Spleen (tissue), 11 donors: ENCODE measurements around the gene BMP6. TPM values are rescaled to one million over a fixed set of nuclear protein-coding genes. Genes with fewer than 3 reads are reported as not detected.

ENCODE experiments used
- DNase-seq: peaks from one replicate; pipeline ENCODE4 v3.0.0-alpha.2; 2020
- H3K27ac ChIP-seq, 8 donors: fragments of 200-600 bp; sonication (generic) in 7 of 8; 1 replicate in 4 of 8; 2 replicates in 4 of 8; pipeline versions ENCODE4 v1.5.0 to v1.8.0; 2016 to 2021; ENCODE audit warnings: inconsistent platforms in 4 of 8, mild to moderate bottlenecking in 4 of 8, moderate library complexity in 1 of 8
- H3K27me3 ChIP-seq, 7 donors: fragments of 200-600 bp; sonication (generic) in 6 of 7; replicated peaks in 1 of 7; 1 replicate in 4 of 7; 2 replicates in 3 of 7; pipeline versions ENCODE4 v1.5.0 to v1.8.0; 2016 to 2021; ENCODE audit warnings: inconsistent platforms in 3 of 7, mild to moderate bottlenecking in 1 of 7
- H3K36me3 ChIP-seq, 6 donors: fragments of 200-600 bp; sonication (generic) in 5 of 6; 1 replicate in 4 of 6; 2 replicates in 2 of 6; pipeline versions ENCODE4 v1.5.0 to v1.8.0; 2016 to 2021; ENCODE audit warnings: inconsistent platforms in 2 of 6
- H3K4me1 ChIP-seq, 6 donors: fragments of 200-600 bp; sonication (generic) in 5 of 6; 1 replicate in 3 of 6; 2 replicates in 3 of 6; pipeline versions ENCODE4 v1.5.0 to v1.8.0; 2016 to 2021; ENCODE audit warnings: inconsistent platforms in 3 of 6
- H3K4me3 ChIP-seq, 8 donors: fragments of 200-600 bp; sonication (generic) in 7 of 8; 1 replicate in 4 of 8; 2 replicates in 4 of 8; pipeline versions ENCODE4 v1.5.0 to v1.8.0; 2016 to 2021; ENCODE audit warnings: inconsistent platforms in 4 of 8, mild to moderate bottlenecking in 4 of 8, moderate library complexity in 2 of 8
- H3K9me3 ChIP-seq, 8 donors: fragments of 200-600 bp; sonication (generic) in 7 of 8; 1 replicate in 4 of 8; 2 replicates in 4 of 8; pipeline versions ENCODE4 v1.5.0 to v1.8.0; 2016 to 2021; ENCODE audit warnings: inconsistent platforms in 4 of 8
- POLR2A ChIP-seq, 3 donors: fragments of 450-650 bp; IDR thresholded peaks; one replicate each; pipeline ENCODE4 v1.5.1; 2017; ENCODE audit warnings: antibody characterized with exemption in 3 of 3, mild to moderate bottlenecking in 1 of 3
- POLR2AphosphoS5 ChIP-seq, 3 donors: sonication (generic); formaldehyde crosslinking; IDR thresholded peaks; one replicate each; pipeline ENCODE4 v1.5.1; 2017; ENCODE audit warnings: antibody characterized with exemption in 3 of 3
- WGBS, 5 donors: extraction: QIAGEN DNeasy Blood & Tissue Kit in 3 of 5; methylation state at CpG; one replicate each; pipeline versions ENCODE4 v1.1.5 to v1.1.7; 2013 to 2018; 5-methylcytosine and 5-hydroxymethylcytosine counted together
- intact Hi-C: fragments of 100-400 bp; cut with DNase I; formaldehyde crosslinking; loops from one replicate; pipeline ENCODE4 v1.15.0; 2023; ENCODE audit warnings: low total_unique reads
- polyA plus RNA-seq, 3 donors: library from polyadenylated mRNA; stranded (reverse); fragments of 200-250 nt; gene quantifications; one replicate each; pipeline ENCODE4 v1.2.1, GENCODE V29; 2013
- total RNA-seq, 7 donors: library from RNA; depleted of rRNA in 3 of 7; stranded (reverse); fragments of >200 nt in 3 of 7; fragmentation: NEBNext Ultra II Directional in 4 of 7; extraction: Animal tissue kit (Norgen Biotek cat#: 25700) in 4 of 7; gene quantifications; one replicate each; pipeline versions ENCODE4 v1.1.0 to v1.2.1, GENCODE V29; 2016 to 2021
- TF ChIP-seq, protein P1 (sequence below), 11 experiments: fragments of 200-600 bp in 7 of 11; fragments of 450-650 bp in 4 of 11; sonication (generic) in 4 of 11; IDR thresholded peaks in 8 of 11; conservative IDR thresholded peaks in 3 of 11; 1 replicate in 7 of 11; 2 replicates in 4 of 11; pipeline versions ENCODE4 v1.4.0 to v1.8.0; 2016 to 2021; ENCODE audit warnings: antibody characterized with exemption in 11 of 11, inconsistent platforms in 4 of 11, mild to moderate bottlenecking in 1 of 11
- donor health status: healthy with polysubstance abuse.
- donor health status: DM: no; HTN: no; CAD: no; lungs with moderate emphysema.
- donor health status: DM: no; HTN: no; CAD: no.
- donor health status: Bipolar disorder and iron deficiency.
- donor health status: healthy.
- donor health status: DM: no; HTN: no; CAD: no.
- donor health status: DM: yes; HTN: yes; CAD: no.

BMP6 gene
- total and polyA plus RNA-seq, 10 donors, result 0.58 to 6.9 (median 4.8) TPM

DNA sequence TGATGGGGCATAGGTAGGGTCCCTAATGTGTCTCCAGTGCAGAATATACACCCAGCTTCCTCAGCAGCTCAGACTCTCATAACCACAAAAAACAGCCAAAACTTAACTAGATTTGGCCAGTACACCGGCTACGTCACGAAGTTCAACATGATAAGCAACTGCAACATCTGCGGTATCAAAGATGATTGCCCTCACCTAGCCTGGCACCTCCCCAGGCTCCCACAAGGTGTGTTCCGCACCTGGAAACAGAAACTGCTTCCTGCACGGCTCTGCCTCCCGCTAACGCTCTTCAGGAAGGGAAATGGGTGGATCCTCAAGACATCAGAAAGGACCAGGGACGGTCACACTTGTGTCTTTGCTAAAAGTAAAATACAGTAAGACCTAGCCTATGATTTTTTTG lies 175.2 kb downstream of the BMP6 start:
- H3K4me3 ChIP-seq, result no peak overlapping the region
- no peak overlapping the region for H3K27ac ChIP-seq
- WGBS, 5 donors, result 87 to 95% (median 88%) methylated on average over 9 of the region's 9 CpGs
- TF ChIP-seq POLR2AphosphoS5 (IDR thresholded peaks at IDR 0.05), result peak in 1 of 3 donors; percentile 42
- TF ChIP-seq, protein P1, sequence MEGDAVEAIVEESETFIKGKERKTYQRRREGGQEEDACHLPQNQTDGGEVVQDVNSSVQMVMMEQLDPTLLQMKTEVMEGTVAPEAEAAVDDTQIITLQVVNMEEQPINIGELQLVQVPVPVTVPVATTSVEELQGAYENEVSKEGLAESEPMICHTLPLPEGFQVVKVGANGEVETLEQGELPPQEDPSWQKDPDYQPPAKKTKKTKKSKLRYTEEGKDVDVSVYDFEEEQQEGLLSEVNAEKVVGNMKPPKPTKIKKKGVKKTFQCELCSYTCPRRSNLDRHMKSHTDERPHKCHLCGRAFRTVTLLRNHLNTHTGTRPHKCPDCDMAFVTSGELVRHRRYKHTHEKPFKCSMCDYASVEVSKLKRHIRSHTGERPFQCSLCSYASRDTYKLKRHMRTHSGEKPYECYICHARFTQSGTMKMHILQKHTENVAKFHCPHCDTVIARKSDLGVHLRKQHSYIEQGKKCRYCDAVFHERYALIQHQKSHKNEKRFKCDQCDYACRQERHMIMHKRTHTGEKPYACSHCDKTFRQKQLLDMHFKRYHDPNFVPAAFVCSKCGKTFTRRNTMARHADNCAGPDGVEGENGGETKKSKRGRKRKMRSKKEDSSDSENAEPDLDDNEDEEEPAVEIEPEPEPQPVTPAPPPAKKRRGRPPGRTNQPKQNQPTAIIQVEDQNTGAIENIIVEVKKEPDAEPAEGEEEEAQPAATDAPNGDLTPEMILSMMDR (IDR thresholded peaks at IDR 0.05 in 8 of 11, conservative IDR thresholded peaks at IDR 0.05 in 3 of 11), result no peak
- H3K9me3 ChIP-seq, result no peaks in the 10 kb centered on the region
- no peaks in the 10 kb centered on the region for H3K27me3 ChIP-seq
- DNase-seq, result no peak
- H3K4me1 ChIP-seq, result peaks cover 0 to 16% (median 0%) of the 10 kb centered on the region in 6 donors
- intact Hi-C loops, result no loop called here
- peaks cover 4 to 89% (median 81%) of the 10 kb centered on the region in 6 donors for H3K36me3 ChIP-seq

DNA sequence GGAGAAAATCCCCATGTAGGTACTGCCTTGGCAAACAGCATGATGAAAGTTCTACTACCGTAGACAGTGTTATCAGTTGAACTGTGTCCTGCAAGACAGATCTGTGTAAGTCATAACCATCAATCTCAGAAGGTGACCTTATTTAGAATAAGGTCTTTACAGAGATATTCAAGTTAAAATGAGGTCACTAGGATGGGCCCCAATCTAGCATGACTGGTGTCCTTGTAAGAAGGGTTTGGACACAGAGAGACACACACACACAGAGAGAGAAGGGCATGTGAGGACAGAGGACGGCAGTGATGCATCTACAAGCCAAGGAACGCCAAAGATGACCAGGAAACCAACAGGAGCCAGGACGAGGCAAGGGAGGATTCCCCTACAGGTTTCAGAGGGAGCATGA lies 175.9 kb downstream of the BMP6 start:
- Histone ChIP-seq H3K27me3 (no peaks in the 10 kb centered on the region), H3K36me3 (peaks cover 4 to 82% (median 75%) of the 10 kb centered on the region in 6 donors), H3K4me3 (no peak overlapping the region), H3K27ac (no peak overlapping the region), H3K4me1 (peaks cover 0 to 16% (median 0%) of the 10 kb centered on the region in 6 donors), H3K9me3 (no peaks in the 10 kb centered on the region)
- no peak for TF ChIP-seq POLR2A (IDR thresholded peaks at IDR 0.05)
- TF ChIP-seq, protein P1 (IDR thresholded peaks at IDR 0.05 in 8 of 11, conservative IDR thresholded peaks at IDR 0.05 in 3 of 11), result no peak
- no peak for TF ChIP-seq POLR2AphosphoS5 (IDR thresholded peaks at IDR 0.05)
- WGBS, 5 donors, result 79 to 90% (median 86%) methylated on average over 4 of the region's 4 CpGs
- DNase-seq, result no peak
- intact Hi-C loops, result no loop called here

DNA sequence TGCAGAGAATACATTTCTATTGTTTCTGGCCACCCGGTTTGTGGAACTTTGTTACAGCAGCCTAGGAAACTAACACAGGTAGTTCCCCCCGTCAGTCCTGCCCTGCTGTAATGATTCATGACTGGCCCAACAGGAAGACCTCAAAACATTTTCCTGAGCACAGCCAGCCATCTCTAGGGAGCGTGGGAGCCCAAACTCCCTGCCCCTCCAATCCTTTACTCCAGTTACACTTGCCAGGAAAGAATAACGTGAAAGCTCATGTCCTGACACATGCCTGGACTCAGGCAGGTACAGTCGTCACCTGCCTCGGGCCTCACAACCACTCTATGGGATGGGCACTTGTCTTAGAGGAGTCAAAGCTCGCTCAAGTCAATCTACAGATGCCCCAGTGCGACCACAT lies 176.3 kb downstream of the BMP6 start:
- Histone ChIP-seq H3K4me3 (no peak overlapping the region), H3K27me3 (no peaks in the 10 kb centered on the region), H3K9me3 (no peaks in the 10 kb centered on the region), H3K27ac (no peak overlapping the region), H3K36me3 (peaks cover 4 to 77% (median 71%) of the 10 kb centered on the region in 6 donors), H3K4me1 (peaks cover 0 to 20% (median 0%) of the 10 kb centered on the region in 6 donors)
- no peak for TF ChIP-seq POLR2AphosphoS5 (IDR thresholded peaks at IDR 0.05)
- no peak for TF ChIP-seq POLR2A (IDR thresholded peaks at IDR 0.05)
- TF ChIP-seq, protein P1 (IDR thresholded peaks at IDR 0.05 in 8 of 11, conservative IDR thresholded peaks at IDR 0.05 in 3 of 11), result no peak
- 86 to 92% (median 89%) methylated on average over 8 of the region's 8 CpGs for WGBS, 5 donors
- intact Hi-C loops, result no loop called here
- no peak for DNase-seq

DNA sequence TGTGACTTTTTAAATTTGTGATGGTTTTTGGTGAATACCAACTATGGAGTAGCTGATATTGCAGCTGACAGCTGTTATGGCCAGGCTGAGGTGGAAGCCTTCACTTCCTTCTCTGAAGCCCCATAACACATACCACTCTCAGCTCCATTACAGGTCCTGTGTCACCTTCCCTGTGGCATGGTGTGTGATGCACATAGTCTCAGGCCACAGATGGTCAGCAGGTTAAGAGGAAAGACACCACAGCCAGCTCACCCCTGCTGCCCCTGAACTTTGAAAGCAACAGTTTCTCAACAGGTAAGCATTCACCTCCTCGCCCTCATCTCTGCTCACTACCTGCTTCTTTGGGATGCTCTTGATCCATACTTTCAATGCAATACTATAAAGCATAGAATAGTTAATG lies 177.0 kb downstream of the BMP6 start:
- no peak overlapping the region for H3K4me3 ChIP-seq
- H3K27me3 ChIP-seq, result no peaks in the 10 kb centered on the region
- intact Hi-C loops, result no loop called here
- no peak overlapping the region for H3K27ac ChIP-seq
- H3K9me3 ChIP-seq, result no peaks in the 10 kb centered on the region
- 89 to 96% (median 95%) methylated on average over 1 of the region's 1 CpG for WGBS, 5 donors
- no peak for DNase-seq
- peaks cover 0 to 26% (median 0%) of the 10 kb centered on the region in 6 donors for H3K4me1 ChIP-seq
- TF ChIP-seq, protein P1 (IDR thresholded peaks at IDR 0.05 in 8 of 11, conservative IDR thresholded peaks at IDR 0.05 in 3 of 11), result no peak
- TF ChIP-seq POLR2AphosphoS5 (IDR thresholded peaks at IDR 0.05), result no peak
- no peak for TF ChIP-seq POLR2A (IDR thresholded peaks at IDR 0.05)
- H3K36me3 ChIP-seq, result peaks cover 4 to 71% (median 64%) of the 10 kb centered on the region in 6 donors
